Sciatic nerve (tissue), 2 donors: ENCODE measurements around the gene HAVCR2. TPM values are rescaled to one million over a fixed set of nuclear protein-coding genes. Genes with fewer than 3 reads are reported as not detected.

Experiments used
- ATAC-seq: fragments of 200-7000 bp; cut with Tn5 transposase; one replicate; pipeline ENCODE4 v1.9.1; 2020; ENCODE audit warnings: mild to moderate bottlenecking, moderate library complexity
- DNase-seq: peaks from one replicate; pipeline ENCODE4 v3.0.0-alpha.2; 2020; ENCODE audit warnings: low spot score
- intact Hi-C: fragments of 100-400 bp; cut with DNase I; formaldehyde crosslinking; loops from one replicate; pipeline ENCODE4 v1.14.2; 2022
- total RNA-seq: library from RNA; stranded (reverse); fragmentation: NEBNext Ultra II Directional; extraction: Animal tissue kit (Norgen Biotek cat#: 25700); gene quantifications from one replicate; pipeline ENCODE4 v1.2.1, GENCODE V29; 2021
- donor health status: DM: no; HTN: no; CAD: no.
- donor health status: DM: no; HTN: no; CAD: no.

HAVCR2 gene
- 11.8 TPM for total RNA-seq

GRCh38 chr5:157108976-157109375 is at the start of gene HAVCR2:
Gene HAVCR2 (minus strand): TSS chr5:157109044. CDS start chr5:157108983, 61 bp downstream.
- peak; percentile 84 for ATAC-seq
- intact Hi-C loops: no loop called here
- DNase-seq: no peak

- DNase-seq (no peak), ATAC-seq (no peak)
- intact Hi-C loops: no loop called here
These were observed 48.5 kb upstream of the HAVCR2 start for GRCh38 chr5:157157293-157157891.

- intact Hi-C loops: no loop called here
- ATAC-seq: no peak
- DNase-seq: no peak
These were observed 46.5 kb upstream of the HAVCR2 start for GRCh38 chr5:157155297-157155696.

GRCh38 chr5:157150995-157151394 is 42.2 kb upstream of the HAVCR2 start:
- ATAC-seq (no peak), DNase-seq (no peak)
- intact Hi-C loops: no loop called here

- DNase-seq: peak; percentile 79
- intact Hi-C loops: no loop called here
These were observed 40.1 kb upstream of the HAVCR2 start for GRCh38 chr5:157148734-157149615.

GRCh38 chr5:157143127-157143971 is 34.5 kb upstream of the HAVCR2 start:
- intact Hi-C loops: no loop called here
- DNase-seq: peak; percentile 72
- ATAC-seq: peak; percentile 81

More at GRCh38 chr5:157148734-157149615, 40.1 kb upstream of the HAVCR2 start:
- ATAC-seq: peak; percentile 88

- ATAC-seq (peak; percentile 99), DNase-seq (peak; percentile 93)
- intact Hi-C loops: no loop called here
These were observed 33.7 kb upstream of the HAVCR2 start, which contains the start of gene MED7 for GRCh38 chr5:157142317-157143126. Gene MED7 (minus strand): TSS chr5:157142865. CDS start chr5:157139431, 3,434 bp downstream.

- ATAC-seq (no peak), DNase-seq (no peak)
- intact Hi-C loops: no loop called here
These were observed 28.8 kb upstream of the HAVCR2 start for GRCh38 chr5:157137691-157138090.

- intact Hi-C loops: no loop called here
- DNase-seq (no peak), ATAC-seq (no peak)
These were observed 23.4 kb upstream of the HAVCR2 start for GRCh38 chr5:157132281-157132612.

GRCh38 chr5:157130925-157131324 is 22.1 kb upstream of the HAVCR2 start:
- ATAC-seq: peak; percentile 41
- no peak for DNase-seq
- intact Hi-C loops: no loop called here

- no peak for DNase-seq
- ATAC-seq: no peak
- intact Hi-C loops: no loop called here
These were observed 12.9 kb upstream of the HAVCR2 start for GRCh38 chr5:157121709-157122108.

- ATAC-seq (no peak), DNase-seq (no peak)
- intact Hi-C loops: no loop called here
These were observed 11.3 kb upstream of the HAVCR2 start for GRCh38 chr5:157120102-157120501.

- intact Hi-C loops: no loop called here
- ATAC-seq: no peak
- DNase-seq: no peak
These were observed 7.7 kb upstream of the HAVCR2 start for GRCh38 chr5:157116483-157116954.

GRCh38 chr5:157115502-157115901 is 6.7 kb upstream of the HAVCR2 start:
- intact Hi-C loops: no loop called here
- DNase-seq: no peak
- no peak for ATAC-seq

- intact Hi-C loops: no loop called here
- DNase-seq (no peak), ATAC-seq (no peak)
These were observed 6.2 kb upstream of the HAVCR2 start for GRCh38 chr5:157115012-157115411.

- no peak for DNase-seq
- peak; percentile 61 for ATAC-seq
These were observed 4.2 kb upstream of the HAVCR2 start for GRCh38 chr5:157113002-157113401.

GRCh38 chr5:157109744-157110143 is 900 bp upstream of the HAVCR2 start:
- ATAC-seq (peak; percentile 48), DNase-seq (no peak)
- intact Hi-C loops: no loop called here

More at GRCh38 chr5:157113002-157113401, 4.2 kb upstream of the HAVCR2 start:
- intact Hi-C loops: no loop called here

- ATAC-seq (no peak), DNase-seq (no peak)
- intact Hi-C loops: no loop called here
These were observed 1.3 kb downstream of the HAVCR2 start for GRCh38 chr5:157107508-157107907.
